Activated naive CD4-positive, alpha-beta T cell treated with anti-CD3 and anti-CD28 coated beads, Interleukin-2, amount 50 U/mL, for 72 hours (primary cell): Measurements from ENCODE around the gene ZNF777. TPM values are rescaled to one million over a fixed set of nuclear protein-coding genes. Genes with fewer than 3 reads are reported as not detected.
A peak's percentile ranks its signal among the peaks of the same experiment; 100 is the strongest.
"Not testable (repeated sequence)": the region's sequence is repeated elsewhere in the genome, so short reads cannot be mapped to it uniquely, and the experiment has no call there.

Experiments used
- ATAC-seq, 2 donors: fragments of 150-1000 bp; cut with Tn5 transposase; 2 replicates each; pipeline ENCODE4 v1.10.0; 2021; ENCODE audit warnings: mild to moderate bottlenecking in 2 of 2, moderate library complexity in 2 of 2
- DNase-seq, 2 donors: peaks; one replicate each; pipeline ENCODE4 v3.0.0; 2021 to 2022; ENCODE audit warnings: low spot score in 2 of 2
- H3K27ac Mint-ChIP-seq, 2 donors: one replicate each; pipeline ENCODE4 v1.8.0; 2022; ENCODE audit warnings: mild to moderate bottlenecking in 2 of 2, mixed read lengths in 2 of 2
- H3K36me3 Mint-ChIP-seq, 2 donors: one replicate each; pipeline ENCODE4 v1.8.0; 2022; ENCODE audit warnings: mixed read lengths in 2 of 2
- H3K9me3 Mint-ChIP-seq, 2 donors: one replicate each; pipeline ENCODE4 v1.8.0; 2022; ENCODE audit warnings: mixed read lengths in 2 of 2
- total RNA-seq, 2 donors: library from RNA; stranded (reverse); gene quantifications; one replicate each; pipeline ENCODE4 v1.2.3, GENCODE V29; 2022

The ZNF777 gene
- total RNA-seq, 2 donors from 2014 or later, result 3.5 to 12.7 TPM

DNA sequence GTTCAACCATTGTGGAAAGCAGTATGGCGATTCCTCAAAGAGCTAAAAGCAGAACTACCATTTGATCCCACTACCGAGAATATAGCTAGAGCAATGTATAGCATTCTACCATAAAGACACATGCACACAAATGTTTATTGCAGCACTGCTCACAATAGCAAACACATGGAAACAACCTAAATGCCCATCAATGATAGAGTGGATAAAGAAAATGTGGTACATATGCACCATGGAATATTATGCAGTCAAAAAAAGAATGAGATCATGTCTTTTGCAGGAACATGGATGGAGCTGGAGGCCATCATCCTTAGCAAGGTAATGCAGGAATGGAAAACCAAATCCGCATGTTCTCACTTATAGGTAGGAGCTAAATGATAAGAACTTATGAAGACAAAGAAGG, 47.8 kb downstream of the ZNF777 start:
- H3K9me3 Mint-ChIP-seq, DNase-seq, ATAC-seq, H3K27ac Mint-ChIP-seq, H3K36me3 Mint-ChIP-seq: not testable (repeated sequence)

DNA sequence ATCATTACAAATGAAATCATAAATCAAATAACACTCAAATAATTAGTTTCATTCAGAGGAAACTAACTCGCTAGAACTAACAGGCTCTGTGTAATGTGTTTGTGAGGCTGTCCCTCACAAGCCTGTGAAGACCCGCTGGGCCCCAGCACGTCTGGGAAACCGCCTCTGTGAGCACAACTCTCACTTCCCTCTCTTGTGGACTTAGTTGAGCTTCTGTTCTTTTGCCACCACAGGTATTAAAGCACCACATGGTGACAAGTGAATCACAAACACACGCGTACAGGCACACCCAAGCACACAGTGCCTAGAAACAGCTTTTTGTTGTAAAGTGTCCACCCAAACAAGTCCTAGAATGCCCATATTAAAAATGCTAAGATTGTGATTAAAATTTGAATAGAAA, 51.0 kb downstream of the ZNF777 start:
- Mint-ChIP-seq H3K27ac (no peak overlapping the region), H3K9me3 (no peaks in the 10 kb centered on the region), H3K36me3 (no peaks in the 10 kb centered on the region)
- DNase-seq (no peak), ATAC-seq (no peak)

DNA sequence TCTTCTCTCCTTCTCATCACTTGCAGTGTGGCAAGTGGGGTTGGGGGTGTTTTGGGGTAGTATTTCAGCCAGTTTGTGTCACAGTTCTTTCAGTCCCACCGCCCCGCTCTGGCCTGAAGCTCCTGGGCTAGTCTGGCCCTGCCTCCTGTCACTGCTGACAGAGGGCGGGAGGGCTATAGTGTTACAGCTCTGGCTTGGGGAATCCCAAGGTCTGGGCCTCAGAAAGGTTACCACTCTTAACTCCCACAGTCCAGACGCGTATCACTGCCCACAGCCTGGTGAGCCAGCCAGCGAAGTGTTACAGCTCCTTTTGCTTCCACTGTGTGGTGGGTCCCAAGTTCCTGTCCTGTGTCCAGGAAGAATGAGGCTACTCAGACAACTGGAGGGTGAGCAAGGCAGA, 56.0 kb downstream of the ZNF777 start:
- H3K27ac Mint-ChIP-seq, result no peak overlapping the region
- ATAC-seq, result no peak
- no peaks in the 10 kb centered on the region for H3K36me3 Mint-ChIP-seq
- no peaks in the 10 kb centered on the region for H3K9me3 Mint-ChIP-seq
- DNase-seq, result no peak

DNA sequence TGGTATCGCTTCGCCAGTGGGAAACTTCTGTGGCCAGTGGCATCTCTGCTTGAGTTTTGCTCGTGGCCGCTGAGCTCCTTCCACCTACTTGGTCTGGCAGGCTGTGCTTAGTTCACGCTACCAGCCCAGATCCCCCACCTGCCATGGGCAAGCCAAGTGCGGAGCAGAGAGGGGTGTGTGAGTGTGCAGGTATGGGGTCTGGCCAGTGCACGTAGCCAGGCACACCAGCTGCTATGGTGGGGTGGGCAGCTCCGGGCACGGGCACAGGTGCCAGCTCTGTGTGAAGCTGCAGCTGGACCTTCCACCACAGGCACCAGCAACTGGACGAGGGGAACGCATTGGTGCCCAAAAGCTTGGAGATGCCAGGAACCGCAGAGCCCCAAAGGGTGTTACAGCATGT, 56.5 kb downstream of the ZNF777 start:
- no peak for DNase-seq
- Mint-ChIP-seq H3K36me3 (no peaks in the 10 kb centered on the region), H3K27ac (no peak overlapping the region), H3K9me3 (no peaks in the 10 kb centered on the region)
- no peak for ATAC-seq

DNA sequence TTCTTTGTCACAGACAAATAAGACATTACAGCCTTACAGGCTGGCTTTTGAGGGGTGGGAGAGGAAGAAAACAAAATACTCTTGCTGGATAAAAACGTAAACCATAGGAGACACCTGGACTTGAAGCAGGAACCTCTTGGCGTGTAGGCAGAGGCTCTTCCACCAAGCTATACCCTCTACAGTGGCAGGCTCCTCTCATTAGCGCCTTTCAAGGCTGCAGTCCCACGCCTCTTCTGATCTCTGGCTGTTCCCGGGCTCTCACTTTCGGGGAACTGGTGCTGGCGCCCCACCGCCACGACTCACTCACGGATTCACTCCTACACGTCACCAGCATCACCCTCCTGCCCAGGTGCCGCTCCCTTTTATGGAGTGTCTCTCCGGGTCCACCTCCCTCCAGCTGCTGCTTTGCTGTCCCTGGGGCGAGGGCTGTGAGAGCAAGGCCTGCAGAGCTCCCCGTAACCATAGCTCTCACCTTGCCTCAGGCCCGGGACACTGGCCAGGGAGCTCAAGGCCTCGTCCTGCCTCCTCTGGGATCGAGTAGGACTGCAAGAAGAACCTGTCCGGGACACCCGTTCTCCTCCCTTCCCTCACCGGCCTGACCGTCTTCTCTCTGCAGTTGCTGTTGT, 62.6 kb downstream of the ZNF777 start:
- Mint-ChIP-seq H3K27ac (peak overlapping the region in 1 of 2 donors; percentile 2), H3K36me3 (peaks cover 7 to 13% of the 10 kb centered on the region in 2 donors), H3K9me3 (peaks cover 6 to 8% of the 10 kb centered on the region in 2 donors)
- no peak for DNase-seq
- ATAC-seq, result no peak

DNA sequence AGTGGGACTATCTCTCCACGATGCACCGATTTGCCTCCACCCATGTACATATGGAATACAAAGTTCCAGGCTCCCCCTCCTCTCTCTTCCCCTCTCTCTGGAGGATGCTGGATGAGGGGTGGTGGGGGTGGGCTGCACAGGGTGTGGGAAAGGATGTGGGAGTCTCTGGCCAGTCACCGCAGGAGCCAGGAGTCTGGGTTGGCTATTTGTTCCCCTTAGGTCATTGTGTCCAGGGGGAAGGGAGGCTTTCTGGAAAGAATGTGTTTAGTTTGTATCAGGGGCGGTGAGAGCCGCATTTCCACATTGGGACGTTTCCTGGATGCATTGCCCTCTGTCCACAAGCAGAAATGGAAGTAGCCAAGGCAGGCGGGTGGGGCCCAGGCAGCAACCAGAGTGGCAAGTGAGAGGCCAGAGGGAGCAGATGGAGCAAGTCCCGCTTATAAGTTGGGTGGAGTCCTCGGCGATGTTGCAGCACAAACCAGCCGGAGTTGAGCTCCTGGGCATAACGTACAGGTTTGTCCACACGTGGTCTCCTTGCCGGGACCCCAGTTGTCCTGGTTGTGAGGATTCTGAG, 63.3 kb downstream of the ZNF777 start:
- H3K36me3 Mint-ChIP-seq, result peaks cover 7 to 13% of the 10 kb centered on the region in 2 donors
- H3K9me3 Mint-ChIP-seq, result peaks cover 6 to 8% of the 10 kb centered on the region in 2 donors
- no peak for ATAC-seq

DNA sequence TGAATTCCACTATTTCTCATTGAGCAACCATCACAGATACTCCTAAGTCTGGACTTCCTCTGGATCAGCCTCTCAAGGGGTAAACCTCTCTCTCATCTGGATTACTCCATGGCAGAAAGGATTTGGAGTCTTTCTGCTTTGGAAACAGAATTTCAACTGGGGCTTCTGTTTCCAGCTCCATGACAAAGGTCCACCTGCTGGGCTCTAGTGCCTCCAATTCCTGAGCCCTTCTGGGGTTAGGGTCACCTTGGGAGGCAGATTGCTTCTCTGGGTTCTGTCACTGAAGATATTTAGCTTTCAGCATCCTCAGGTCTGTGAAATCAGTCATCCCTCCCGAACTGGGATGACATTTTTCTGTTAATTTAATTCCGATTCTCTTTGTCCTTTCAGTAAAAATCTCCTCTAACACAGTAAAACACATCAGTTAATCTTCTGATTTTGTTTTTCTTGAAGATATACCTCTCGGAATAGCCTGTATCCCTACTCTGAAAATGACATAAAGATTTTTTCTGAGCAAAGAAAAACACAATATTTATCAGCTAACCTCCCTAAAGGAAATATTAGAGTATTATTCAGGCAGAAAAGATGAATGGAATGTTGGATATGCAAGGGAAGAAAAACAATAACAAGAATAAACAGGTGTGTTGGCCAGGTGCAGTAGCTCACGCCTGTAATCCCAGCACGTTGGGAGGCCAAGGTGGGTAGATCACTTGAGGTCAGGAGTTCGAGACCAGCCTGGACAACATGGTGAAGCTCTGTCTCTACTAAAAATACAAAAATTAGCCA, 72.1 kb downstream of the ZNF777 start:
- H3K36me3 Mint-ChIP-seq, DNase-seq, H3K9me3 Mint-ChIP-seq, ATAC-seq: not testable (repeated sequence)
- H3K27ac Mint-ChIP-seq, result peak overlapping the region in 1 of 2 donors; percentile 19

More for the DNA sequence above, 63.3 kb downstream of the ZNF777 start:
- H3K27ac Mint-ChIP-seq, result no peak overlapping the region
- DNase-seq, result no peak

DNA sequence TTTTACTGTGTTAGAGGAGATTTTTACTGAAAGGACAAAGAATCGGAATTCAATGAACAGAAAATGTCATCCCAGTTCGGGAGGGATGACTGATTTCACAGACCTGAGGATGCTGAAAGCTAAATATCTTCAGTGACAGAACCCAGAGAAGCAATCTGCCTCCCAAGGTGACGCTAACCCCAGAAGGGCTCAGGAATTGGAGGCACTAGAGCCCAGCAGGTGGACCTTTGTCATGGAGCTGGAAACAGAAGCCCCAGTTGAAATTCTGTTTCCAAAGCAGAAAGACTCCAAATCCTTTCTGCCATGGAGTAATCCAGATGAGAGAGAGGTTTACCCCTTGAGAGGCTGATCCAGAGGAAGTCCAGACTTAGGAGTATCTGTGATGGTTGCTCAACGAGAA, 74.3 kb downstream of the ZNF777 start:
- H3K9me3 Mint-ChIP-seq, ATAC-seq, H3K27ac Mint-ChIP-seq, DNase-seq, H3K36me3 Mint-ChIP-seq: not testable (repeated sequence)

DNA sequence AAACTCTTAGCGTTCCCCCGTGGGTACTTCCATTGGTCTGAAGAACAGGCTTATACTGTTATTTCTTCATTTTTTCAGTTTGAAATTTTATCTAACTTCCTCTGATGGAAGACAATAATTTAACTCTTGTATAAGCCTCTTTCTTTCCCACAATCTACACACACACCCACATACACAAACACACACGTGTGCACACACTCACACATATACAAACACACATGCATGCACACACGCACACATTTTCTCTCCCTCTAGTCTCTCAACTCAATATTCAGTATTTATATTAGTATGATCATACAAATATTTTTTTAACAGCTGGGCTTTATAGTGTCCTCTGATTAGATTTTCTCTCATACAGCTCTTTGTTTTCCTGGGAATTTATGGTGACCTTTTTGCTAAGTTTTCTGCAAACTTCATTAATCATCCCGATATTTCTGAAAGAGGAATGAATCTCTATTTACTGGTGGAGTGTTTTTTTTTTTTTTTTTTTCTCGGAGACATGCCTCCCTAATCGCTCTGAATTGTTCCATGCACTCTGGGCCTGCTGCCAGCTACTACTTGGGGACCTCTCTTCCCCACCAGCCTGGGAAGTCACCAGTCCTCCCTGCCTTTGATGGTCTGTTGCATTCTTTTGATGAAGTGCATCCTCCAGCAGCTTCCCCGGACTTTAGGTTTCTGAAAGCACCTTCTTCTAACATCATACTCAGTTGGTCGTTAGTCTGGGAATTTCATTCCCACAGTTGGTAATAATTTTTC, 75.5 kb downstream of the ZNF777 start:
- H3K27ac Mint-ChIP-seq, result peak overlapping the region in 1 of 2 donors; percentile 56
- ATAC-seq (no peak), DNase-seq (no peak)
- peaks cover 2 to 3% of the 10 kb centered on the region in 2 donors for H3K9me3 Mint-ChIP-seq
- peaks cover 4% of the 10 kb centered on the region in 2 donors for H3K36me3 Mint-ChIP-seq

Other genes with a start within 250 kb of the ZNF777 start
- 10 to 100 TPM; 12.1 to 13.3 TPM for gene ZNF212, start 221.4 kb downstream of the ZNF777 start, total RNA-seq
- 10 to 100 TPM in 1 of 2 donors, 1 to 10 TPM in 1; 7.6 to 18.2 TPM for gene ZNF783, start 198.9 kb downstream of the ZNF777 start, total RNA-seq
- 10 to 100 TPM; 15.3 to 15.5 TPM for gene ZNF746, start 36.7 kb upstream of the ZNF777 start, total RNA-seq